ENCODE data around the gene TNFSF10. TPM values are rescaled to one million over a fixed set of nuclear protein-coding genes. Genes with fewer than 3 reads are reported as not detected.

Gene TNFSF10
- total and polyA plus RNA-seq, 12 donors = 15.3 to 518 (median 56.9) TPM

GRCh38 chr3:172564499-172564898 is 41.3 kb upstream of the TNFSF10 start:
- Histone ChIP-seq H3K9me3 (replicated peaks in 1 of 3) (no peaks in the 10 kb centered on the region), H3K27ac (peak overlapping the region in 1 of 5 donors; percentile 94), H3K4me1 (replicated peaks in 1 of 2) (peaks cover 25 to 26% of the 10 kb centered on the region in 2 donors), H3K36me3 (replicated peaks in 1 of 2) (no peaks in the 10 kb centered on the region), H3K4me3 (no peak overlapping the region), H3K27me3 (no peaks in the 10 kb centered on the region)
- intact Hi-C loops (cut with DNase I) = loop anchor here in 1 of 2 donors (10.0 kb wide), 1 partner anchor 50 kb away; no protein-coding TSS in a partner anchor
- no peak for DNase-seq
- WGBS, 4 donors = 85 to 87% (median 85%) methylated on average over 5 of the region's 5 CpGs
- TF ChIP-seq POLR2A (IDR thresholded peaks at IDR 0.05) (no peak), CTCF (IDR thresholded peaks at IDR 0.05) (no peak)

- WGBS, 4 donors = 5 to 9% (median 7%) methylated on average over 8 of the region's 8 CpGs
- H3K4me3 ChIP-seq = peak overlapping the region in 2 of 4 donors; percentile 15 to 28
- no peaks in the 10 kb centered on the region for H3K36me3 ChIP-seq (replicated peaks in 1 of 2)
- H3K4me1 ChIP-seq (replicated peaks in 1 of 2) = peaks cover 25 to 33% of the 10 kb centered on the region in 2 donors
- no peaks in the 10 kb centered on the region for H3K27me3 ChIP-seq
- intact Hi-C loops (cut with DNase I) = loop anchor here in 1 of 2 donors (10.0 kb wide), 1 partner anchor 48 kb away; no protein-coding TSS in a partner anchor
- peak overlapping the region; percentile 57 to 94 (median 86) for H3K27ac ChIP-seq
- TF ChIP-seq CTCF (IDR thresholded peaks at IDR 0.05) (no peak), POLR2A (IDR thresholded peaks at IDR 0.05) (peak in 1 of 2 donors; percentile 29)
- DNase-seq = peak; percentile 34 to 71 (median 54)
- no peaks in the 10 kb centered on the region for H3K9me3 ChIP-seq (replicated peaks in 1 of 3)
These were observed 39.9 kb upstream of the TNFSF10 start for GRCh38 chr3:172562871-172563865.

DNA sequence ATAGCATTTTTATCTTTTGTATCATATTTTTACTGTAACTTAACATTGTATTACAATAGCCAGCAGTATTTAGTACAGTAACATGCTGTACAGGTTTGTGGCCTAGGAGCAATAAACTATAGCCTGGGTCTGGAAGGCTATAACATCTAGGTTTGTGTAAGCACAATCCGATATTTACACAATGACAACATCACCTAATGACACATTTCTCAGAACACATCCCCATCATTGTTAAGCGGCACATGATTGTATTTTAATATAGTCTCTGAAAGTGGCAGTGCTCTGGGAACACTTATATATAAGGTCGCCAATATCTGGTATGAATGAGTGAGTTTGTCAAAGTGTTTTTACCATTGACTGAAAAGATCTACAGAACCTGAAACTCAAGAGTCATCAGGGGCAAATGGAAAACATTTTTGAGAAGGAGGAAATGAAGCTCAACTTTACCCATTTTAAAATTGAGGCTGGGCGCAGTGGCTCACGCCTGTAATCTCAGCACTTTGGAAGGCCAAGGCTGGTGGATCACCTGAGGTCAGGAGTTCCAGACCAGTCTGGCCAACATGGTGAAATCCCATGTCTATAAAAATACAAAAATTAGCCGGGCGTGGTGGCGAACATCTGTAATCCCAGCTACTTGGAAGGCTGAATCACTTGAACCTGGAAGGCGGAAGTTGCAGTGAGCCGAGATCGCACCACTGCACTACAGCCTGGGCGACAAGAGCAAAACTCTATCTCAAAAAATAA is 38.8 kb upstream of the TNFSF10 start:
- Histone ChIP-seq H3K27me3 (no peaks in the 10 kb centered on the region), H3K27ac (peak overlapping the region; percentile 57 to 94 (median 81)), H3K4me1 (replicated peaks in 1 of 2) (peaks cover 30 to 44% of the 10 kb centered on the region in 2 donors), H3K36me3 (replicated peaks in 1 of 2) (no peaks in the 10 kb centered on the region), H3K9me3 (replicated peaks in 1 of 3) (no peaks in the 10 kb centered on the region), H3K4me3 (no peak overlapping the region)
- intact Hi-C loops (cut with DNase I) = loop anchor here in 1 of 2 donors (10.0 kb wide), 1 partner anchor 47 kb away; no protein-coding TSS in a partner anchor
- DNase-seq = no peak
- 72 to 82% (median 76%) methylated on average over 12 of the region's 12 CpGs for WGBS, 4 donors
- TF ChIP-seq CTCF (IDR thresholded peaks at IDR 0.05) (no peak), POLR2A (IDR thresholded peaks at IDR 0.05) (no peak)

- H3K4me3 ChIP-seq = no peak overlapping the region
- 74 to 89% (median 79%) methylated on average over 1 of the region's 1 CpG for WGBS, 4 donors
- H3K27ac ChIP-seq = no peak overlapping the region
- TF ChIP-seq CTCF (IDR thresholded peaks at IDR 0.05) = no peak
- no peak for TF ChIP-seq POLR2A (IDR thresholded peaks at IDR 0.05)
- no peaks in the 10 kb centered on the region for H3K9me3 ChIP-seq (replicated peaks in 1 of 3)
- intact Hi-C loops (cut with DNase I) = loop anchor here in 1 of 2 donors (10.0 kb wide), 1 partner anchor 46 kb away; no protein-coding TSS in a partner anchor
- no peak for DNase-seq
- H3K4me1 ChIP-seq (replicated peaks in 1 of 2) = peaks cover 40 to 56% of the 10 kb centered on the region in 2 donors
- H3K36me3 ChIP-seq (replicated peaks in 1 of 2) = no peaks in the 10 kb centered on the region
- no peaks in the 10 kb centered on the region for H3K27me3 ChIP-seq
These were observed 37.4 kb upstream of the TNFSF10 start for GRCh38 chr3:172560586-172560985.

All from adrenal gland (tissue), 12 donors.